ENCODE data around the gene THOC5. TPM values are rescaled to one million over a fixed set of nuclear protein-coding genes. Genes with fewer than 3 reads are reported as not detected.
"Not testable (repeated sequence)": the region's sequence is repeated elsewhere in the genome, so short reads cannot be mapped to it uniquely, and the experiment has no call there.

Gene THOC5
- 10 to 100 TPM; 42.8 to 56.0 (median 47.5) TPM for total RNA-seq
- polyA plus RNA-seq: 10 to 100 TPM; 33.8 to 52.0 (median 40.5) TPM
- long read RNA-seq, donor 1, full-length matches to known transcripts: 1 of 31 reads
- long read RNA-seq, donor 1, partial matches to known transcripts: 4 of 31 reads
- long read RNA-seq, donor 1, other reads (novel, unspliced or antisense): 26 of 31 reads
- long read RNA-seq, donor 2, full-length matches to known transcripts: 7 of 88 reads
- long read RNA-seq, donor 2, partial matches to known transcripts: 4 of 88 reads
- long read RNA-seq, donor 2, other reads (novel, unspliced or antisense): 77 of 88 reads

DNA sequence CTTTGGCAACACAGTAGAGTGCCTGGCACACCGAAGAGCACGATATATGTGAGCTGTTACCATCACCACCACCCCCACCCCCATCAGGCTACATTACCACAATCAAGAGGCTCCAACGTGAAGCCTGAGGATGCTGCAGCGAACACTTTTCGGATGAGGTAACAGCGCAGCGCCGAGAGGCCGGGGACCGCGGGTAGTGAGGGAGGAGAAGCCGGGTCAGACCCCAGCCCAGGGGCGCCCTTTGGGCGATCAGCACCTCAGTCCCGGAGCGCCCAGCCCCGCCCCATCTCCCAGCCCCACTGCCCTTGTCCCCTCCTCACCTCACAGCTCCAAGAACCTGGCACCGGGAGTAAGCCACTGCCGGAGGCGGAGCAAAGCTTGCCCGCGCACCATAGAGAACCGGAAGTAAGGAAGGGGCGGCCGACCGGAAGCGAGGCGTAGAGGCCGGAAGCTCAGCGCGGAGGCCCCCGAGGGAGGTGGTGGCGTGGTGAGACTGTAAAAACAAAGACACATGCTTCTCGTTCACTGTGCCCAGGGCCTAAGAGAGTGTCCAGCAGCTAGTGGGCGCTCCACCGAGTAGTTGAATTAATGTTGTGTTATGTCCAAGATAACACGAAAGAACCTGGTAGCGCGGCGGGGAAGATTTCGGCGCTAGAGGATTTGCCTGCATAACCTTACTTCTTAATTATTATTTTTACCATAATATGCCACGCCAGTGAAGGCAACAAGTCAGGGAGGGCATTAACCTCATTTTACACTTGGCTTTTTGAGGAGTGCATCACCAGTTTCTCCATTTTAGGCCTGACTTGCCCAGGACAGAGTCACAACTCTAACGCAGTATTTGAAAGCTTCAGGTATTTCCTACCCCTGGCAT lies at the start of gene THOC5:
THOC5 (minus strand) TSS at position 407 of the 874 bp plus-strand sequence. CDS start 4,610 bp downstream, outside the sequence.
- peak; percentile 99 to 100 (median 99) for ATAC-seq
- TF ChIP-seq, protein P1, sequence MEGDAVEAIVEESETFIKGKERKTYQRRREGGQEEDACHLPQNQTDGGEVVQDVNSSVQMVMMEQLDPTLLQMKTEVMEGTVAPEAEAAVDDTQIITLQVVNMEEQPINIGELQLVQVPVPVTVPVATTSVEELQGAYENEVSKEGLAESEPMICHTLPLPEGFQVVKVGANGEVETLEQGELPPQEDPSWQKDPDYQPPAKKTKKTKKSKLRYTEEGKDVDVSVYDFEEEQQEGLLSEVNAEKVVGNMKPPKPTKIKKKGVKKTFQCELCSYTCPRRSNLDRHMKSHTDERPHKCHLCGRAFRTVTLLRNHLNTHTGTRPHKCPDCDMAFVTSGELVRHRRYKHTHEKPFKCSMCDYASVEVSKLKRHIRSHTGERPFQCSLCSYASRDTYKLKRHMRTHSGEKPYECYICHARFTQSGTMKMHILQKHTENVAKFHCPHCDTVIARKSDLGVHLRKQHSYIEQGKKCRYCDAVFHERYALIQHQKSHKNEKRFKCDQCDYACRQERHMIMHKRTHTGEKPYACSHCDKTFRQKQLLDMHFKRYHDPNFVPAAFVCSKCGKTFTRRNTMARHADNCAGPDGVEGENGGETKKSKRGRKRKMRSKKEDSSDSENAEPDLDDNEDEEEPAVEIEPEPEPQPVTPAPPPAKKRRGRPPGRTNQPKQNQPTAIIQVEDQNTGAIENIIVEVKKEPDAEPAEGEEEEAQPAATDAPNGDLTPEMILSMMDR (IDR thresholded peaks at IDR 0.05): peak; percentile 70
- peaks cover 8% of the 10 kb centered on the region for H3K4me1 ChIP-seq
- intact Hi-C loops (cut with DNase I): loop anchor here in 1 of 2 donors (5.0 kb wide), 1 partner anchor 49 kb away; the partner anchor contains the start of gene NF2
- 0 to 1% (median 0%) methylated on average over 44 of the region's 44 CpGs for WGBS, 3 donors
- no peaks in the 10 kb centered on the region for H3K27me3 ChIP-seq (ENCODE audit: insufficient read depth in 3 of 3, low read length in 2 of 3)
- H3K27ac ChIP-seq: peak within 1 kb of the TSS; percentile 90
- H3K9me3 ChIP-seq: no peaks in the 10 kb centered on the region
- peak within 1 kb of the TSS; percentile 84 for H3K4me3 ChIP-seq
- H3K36me3 ChIP-seq (ENCODE audit: insufficient read depth in 1 of 2, low read depth in 1 of 2): peaks cover 0 to 20% of the 10 kb centered on the region in 2 donors
- DNase-seq: peak; percentile 95 to 98

DNA sequence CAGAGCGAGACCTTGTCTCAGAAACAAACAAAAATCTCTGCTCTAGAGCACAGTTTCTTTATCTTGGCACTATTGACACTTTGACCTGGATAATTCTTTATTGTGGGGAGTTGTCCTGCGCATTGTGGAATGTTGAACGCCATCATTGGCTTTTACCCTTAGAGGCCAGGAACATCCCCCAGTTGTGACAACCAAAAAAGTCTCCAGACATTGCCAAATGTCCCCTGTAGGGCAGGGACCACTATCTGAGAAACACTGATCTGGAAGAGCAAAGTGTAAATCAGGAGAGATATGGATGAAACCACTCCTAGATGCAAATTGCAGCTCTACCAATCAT lies 45.1 kb upstream of the THOC5 start:
- H3K4me3 ChIP-seq: no peak overlapping the region
- TF ChIP-seq, protein P1 (IDR thresholded peaks at IDR 0.05): no peak
- no peaks in the 10 kb centered on the region for H3K9me3 ChIP-seq
- WGBS, 3 donors: 92 to 97% (median 96%) methylated on average over 3 of the region's 3 CpGs
- no peaks in the 10 kb centered on the region for H3K36me3 ChIP-seq (ENCODE audit: insufficient read depth in 1 of 2, low read depth in 1 of 2)
- H3K27me3 ChIP-seq (ENCODE audit: insufficient read depth in 3 of 3, low read length in 2 of 3): no peaks in the 10 kb centered on the region
- no peak for ATAC-seq
- H3K27ac ChIP-seq: no peak overlapping the region
- no peaks in the 10 kb centered on the region for H3K4me1 ChIP-seq
- intact Hi-C loops (cut with DNase I): no loop called here
- DNase-seq: no peak

DNA sequence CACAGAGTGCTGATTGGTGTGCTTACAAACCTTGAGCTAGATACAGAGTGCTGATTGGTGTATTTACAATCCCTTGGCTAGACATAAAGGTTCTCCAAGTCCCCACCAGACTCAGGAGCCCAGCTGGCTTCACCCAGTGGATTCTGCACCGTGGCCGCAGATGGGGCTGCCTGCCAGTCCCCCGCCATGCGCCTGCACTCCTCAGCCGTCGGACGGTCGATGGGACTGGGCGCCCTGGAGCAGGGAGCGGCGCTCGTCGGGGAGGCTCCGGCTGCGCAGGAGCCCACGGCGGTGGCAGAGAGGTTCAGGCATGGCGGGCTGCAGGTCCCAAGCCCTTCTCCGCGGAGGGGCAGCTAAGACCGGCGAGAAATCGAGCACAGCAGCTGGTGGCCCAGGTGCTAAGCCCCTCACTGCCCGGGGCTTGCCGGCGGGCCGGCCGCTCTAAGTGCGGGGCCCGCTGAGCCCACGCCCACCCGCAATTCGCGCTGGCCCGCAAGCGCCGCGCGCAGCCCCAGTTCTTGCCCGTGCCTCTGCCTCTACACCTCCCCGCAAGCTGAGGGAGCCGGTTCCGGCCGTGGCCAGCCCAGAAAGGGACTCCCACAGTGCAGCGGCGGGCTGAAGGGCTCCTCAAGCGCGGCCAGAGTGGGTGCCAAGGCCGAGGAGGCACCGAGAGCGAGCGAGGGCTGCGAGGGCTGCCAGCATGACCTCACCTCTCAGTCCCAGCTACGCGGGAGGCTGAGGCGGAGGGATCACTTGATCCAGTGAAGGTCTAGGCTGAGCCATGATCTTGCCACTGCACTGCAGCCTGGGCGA lies 44.5 kb upstream of the THOC5 start:
- DNase-seq; H3K36me3 ChIP-seq (ENCODE audit: insufficient read depth in 1 of 2, low read depth in 1 of 2); H3K27me3 ChIP-seq (ENCODE audit: insufficient read depth in 3 of 3, low read length in 2 of 3); H3K4me3 ChIP-seq; H3K4me1 ChIP-seq; H3K27ac ChIP-seq; intact Hi-C loops (cut with DNase I); H3K9me3 ChIP-seq; ATAC-seq: not testable (repeated sequence)
- 90 to 92% (median 90%) methylated on average over 53 to 57 of the region's 57 CpGs for WGBS, 3 donors

DNA sequence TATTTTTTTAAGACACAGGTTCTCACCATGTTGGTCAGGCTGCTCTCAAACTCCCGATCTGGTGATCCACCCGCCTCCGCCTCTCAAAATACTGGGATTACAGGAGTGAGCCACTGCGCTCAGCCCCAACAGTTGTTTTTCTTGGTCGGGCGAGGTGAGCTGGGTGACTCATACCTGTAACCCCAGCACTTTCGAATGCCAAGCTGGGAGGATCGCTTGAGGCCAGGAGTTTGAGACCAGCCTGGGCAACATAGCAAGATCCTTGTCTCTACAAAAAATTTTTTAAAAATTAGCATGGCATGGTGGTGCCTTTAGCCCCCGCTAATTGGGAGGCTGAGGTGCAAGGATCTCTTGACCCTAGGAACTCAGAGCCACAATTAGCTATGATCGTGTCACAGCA lies 42.9 kb upstream of the THOC5 start:
- TF ChIP-seq, protein P1 (IDR thresholded peaks at IDR 0.05): no peak
- WGBS, 3 donors: 90 to 91% (median 91%) methylated on average over 10 of the region's 10 CpGs
- Histone ChIP-seq H3K4me1 (no peaks in the 10 kb centered on the region), H3K4me3 (no peak overlapping the region), H3K36me3 (ENCODE audit: insufficient read depth in 1 of 2, low read depth in 1 of 2) (no peaks in the 10 kb centered on the region), H3K27ac (no peak overlapping the region), H3K9me3 (no peaks in the 10 kb centered on the region), H3K27me3 (ENCODE audit: insufficient read depth in 3 of 3, low read length in 2 of 3) (no peaks in the 10 kb centered on the region)
- no peak for ATAC-seq
- intact Hi-C loops (cut with DNase I): no loop called here
- DNase-seq: no peak

DNA sequence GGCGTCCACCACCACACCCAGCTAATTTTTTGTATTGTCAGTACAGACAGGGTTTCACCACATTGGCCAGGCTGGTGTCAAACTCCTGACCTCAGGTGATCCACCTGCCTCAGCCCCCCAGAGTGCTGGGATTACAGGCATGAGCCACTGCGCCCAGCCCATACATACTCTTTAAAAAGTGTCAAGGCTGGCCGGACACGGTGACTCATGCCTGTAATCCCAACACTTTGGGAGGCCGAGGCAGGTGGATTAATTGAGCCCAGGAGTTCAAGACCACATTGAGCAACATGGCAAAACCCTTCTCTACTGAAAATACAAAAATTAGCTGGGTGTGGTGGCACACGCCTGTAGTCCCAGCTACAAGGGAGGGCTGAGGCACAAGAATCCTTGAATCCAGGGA lies 40.9 kb upstream of the THOC5 start:
- ATAC-seq; H3K27me3 ChIP-seq (ENCODE audit: insufficient read depth in 3 of 3, low read length in 2 of 3); H3K27ac ChIP-seq; H3K9me3 ChIP-seq; H3K4me3 ChIP-seq; H3K4me1 ChIP-seq; H3K36me3 ChIP-seq (ENCODE audit: insufficient read depth in 1 of 2, low read depth in 1 of 2); DNase-seq; intact Hi-C loops (cut with DNase I): not testable (repeated sequence)
- WGBS, 3 donors: 87 to 91% (median 90%) methylated on average over 6 of the region's 6 CpGs
